GM12878 (cell line): Measurements from ENCODE around the gene MMEL1. TPM values are rescaled to one million over a fixed set of nuclear protein-coding genes. Genes with fewer than 3 reads are reported as not detected.

ENCODE experiments used
- ASH2L ChIP-seq: fragments of 300-600, 200-600 bp; sonication (generic); IDR thresholded peaks from 2 replicates; pipeline ENCODE4 v1.6.1; 2017; ENCODE audit warnings: low read depth, mild to moderate bottlenecking, borderline replicate concordance
- BMI1 ChIP-seq: fragments of 450-650 bp; IDR thresholded peaks from 2 replicates; pipeline ENCODE4 v1.6.1; 2016; ENCODE audit warnings: mild to moderate bottlenecking, moderate library complexity, borderline replicate concordance
- CBX3 ChIP-seq: fragments of 200-600 bp; sonication (generic); IDR thresholded peaks from 2 replicates; pipeline ENCODE4 v1.6.1; 2016; ENCODE audit warnings: low read depth, borderline replicate concordance
- CBX5 ChIP-seq: sonication (generic); IDR thresholded peaks from 2 replicates; pipeline ENCODE4 v1.6.1; 2016; ENCODE audit warnings: low read depth, moderate library complexity, mild to moderate bottlenecking, inconsistent platforms
- E2F8 ChIP-seq: fragments of 450-650 bp; IDR thresholded peaks from 2 replicates; pipeline ENCODE4 v1.6.1; 2018; ENCODE audit warnings: mild to moderate bottlenecking, low read depth, moderate library complexity; ENCODE audit not compliant: partially characterized antibody
- EP300 ChIP-seq, 2 experiments: fragments of 150-350 bp in 1 of 2; IDR thresholded peaks; 2 replicates each; pipeline ENCODE4 v1.6.1; 2011 to 2012; ENCODE audit warnings: low read depth in 2 of 2, low read length in 2 of 2, borderline replicate concordance in 1 of 2, improper control_type of control experiment in 1 of 2, inconsistent platforms in 1 of 2; ENCODE audit not compliant: control insufficient read depth in 1 of 2
- FOS ChIP-seq: IDR thresholded peaks from 3 replicates; pipeline ENCODE4 v1.6.1; 2011; ENCODE audit warnings: borderline replicate concordance; ENCODE audit not compliant: insufficient read length; ENCODE audit errors: extremely low read depth
- MAX ChIP-seq: IDR thresholded peaks from 2 replicates; pipeline ENCODE4 v1.6.1; 2012; ENCODE audit warnings: low read depth, low read length, improper control_type of control experiment
- MEF2A ChIP-seq: IDR thresholded peaks from 2 replicates; pipeline ENCODE4 v1.6.1; 2011; ENCODE audit warnings: low read depth, mild to moderate bottlenecking, low read length, moderate library complexity; ENCODE audit not compliant: insufficient read depth
- MTA3 ChIP-seq: IDR thresholded peaks from 2 replicates; pipeline ENCODE4 v1.6.1; 2012; ENCODE audit warnings: low read length, inconsistent platforms, borderline replicate concordance
- MYC ChIP-seq: IDR thresholded peaks from 2 replicates; pipeline ENCODE4 v1.6.1; 2011; ENCODE audit warnings: mild to moderate bottlenecking, low read length, moderate library complexity, inconsistent platforms; ENCODE audit not compliant: insufficient read depth, insufficient replicate concordance, insufficient read length, severe bottlenecking
- NFYB ChIP-seq: IDR thresholded peaks from 2 replicates; pipeline ENCODE4 v1.6.1; 2011; ENCODE audit warnings: low read depth, mild to moderate bottlenecking, low read length, improper control_type of control experiment, moderate library complexity; ENCODE audit not compliant: insufficient read depth
- PBX3 ChIP-seq: IDR thresholded peaks from 2 replicates; pipeline ENCODE4 v1.6.1; 2011; ENCODE audit warnings: mild to moderate bottlenecking, low read depth, low read length, moderate library complexity; ENCODE audit not compliant: insufficient replicate concordance
- PKNOX1 ChIP-seq: fragments of 450-650 bp; IDR thresholded peaks from 2 replicates; pipeline ENCODE4 v1.6.1; 2016; ENCODE audit warnings: mild to moderate bottlenecking
- RELB ChIP-seq: fragments of 450-650 bp; IDR thresholded peaks from 2 replicates; pipeline ENCODE4 v1.6.1; 2017; ENCODE audit warnings: low read depth, mild to moderate bottlenecking, moderate library complexity
- SP1 ChIP-seq: IDR thresholded peaks from one replicate; pipeline ENCODE4 v1.6.1; 2011; ENCODE audit warnings: low read depth, low read length
- SPI1 ChIP-seq: IDR thresholded peaks from 2 replicates; pipeline ENCODE4 v1.6.1; 2011; ENCODE audit warnings: low read depth, mild to moderate bottlenecking, low read length, moderate library complexity, borderline replicate concordance; ENCODE audit not compliant: insufficient read depth
- SREBF1 ChIP-seq: IDR thresholded peaks from 2 replicates; pipeline ENCODE4 v1.6.1; 2012; ENCODE audit warnings: mild to moderate bottlenecking, low read length
- SUPT20H ChIP-seq: IDR thresholded peaks from 2 replicates; pipeline ENCODE4 v1.6.1; 2011; ENCODE audit warnings: low read depth, mild to moderate bottlenecking, low read length, moderate library complexity, borderline replicate concordance; ENCODE audit not compliant: control insufficient read depth
- TCF7 ChIP-seq: IDR thresholded peaks from 2 replicates; pipeline ENCODE4 v1.6.1; 2014; ENCODE audit warnings: antibody characterized with exemption, borderline replicate concordance
- YY1 ChIP-seq: IDR thresholded peaks from 2 replicates; pipeline ENCODE4 v1.6.1; 2011; ENCODE audit warnings: low read depth, mild to moderate bottlenecking, low read length
- polyA plus RNA-seq, 11 experiments: library from polyadenylated mRNA; depleted of rRNA in 4 of 11; unstranded in 6 of 11; stranded (reverse) in 5 of 11; fragments of >200 nt; fragmentation: Nextera tagmentation in 4 of 11; fragmentation: Illumina TruSeq in 1 of 11; extraction: Ambion mirVana in 4 of 11; extraction: Trizol in 1 of 11; gene quantifications; 1 replicate in 1 of 11; 2 replicates in 10 of 11; pipeline versions ENCODE4 v1.2.1 to v1.2.3, GENCODE V29; 2011 to 2016; ENCODE audit warnings: inconsistent platforms in 2 of 11, missing spikeins in 2 of 11, low read depth in 1 of 11
- total RNA-seq, 4 experiments: library from RNA; depleted of rRNA in 3 of 4; stranded (reverse); fragments of >200 nt in 3 of 4; fragmentation: Illumina TruSeq in 1 of 4; extraction: Trizol in 1 of 4; gene quantifications; 2 replicates each; pipeline versions ENCODE4 v1.2.1 to v1.2.3, GENCODE V29; 2013 to 2021

Gene MMEL1
- total and polyA plus RNA-seq, 10 of the 15 experiments (the other 5 are each of a cell fraction or from before 2014, with no cell fraction given) = 0.11 TPM; not detected in 9

GRCh38 chr1:2583871-2584351 is 48.9 kb downstream of the MMEL1 start (continued):
- TF ChIP-seq ASH2L = no peak
- TF ChIP-seq EP300 (IDR thresholded peaks at IDR 0.05; ENCODE audit: borderline replicate concordance in 1 of 2, control insufficient read depth in 1 of 2, low read depth in 2 of 2, low read length in 2 of 2) = no peak
- no peak for TF ChIP-seq BMI1
- no peak for TF ChIP-seq FOS
- TF ChIP-seq SP1 = no peak
- no peak for TF ChIP-seq PBX3
- peak; percentile 22; the same call in 1 of the 2 replicates for TF ChIP-seq SPI1
- TF ChIP-seq PKNOX1 = no peak
- TF ChIP-seq NFYB = peak; percentile 63
- 0 out of 2 replicates have a peak, but pooled peaks have one; percentile 23 for TF ChIP-seq MAX
- TF ChIP-seq E2F8 = no peak
- no peak for TF ChIP-seq SREBF1
- TF ChIP-seq RELB = no peak
- no peak for TF ChIP-seq YY1
- TF ChIP-seq CBX5 = no peak
- no peak for TF ChIP-seq MTA3
- TF ChIP-seq MEF2A = no peak
- no peak for TF ChIP-seq SUPT20H
- TF ChIP-seq MYC = no peak
- TF ChIP-seq CBX3 = no peak
- no peak for TF ChIP-seq TCF7
